GM18867 (cell line): ENCODE data around the gene ACBD5.
"Not testable (repeated sequence)": the region's sequence is repeated elsewhere in the genome, so short reads cannot be mapped to it uniquely, and the experiment has no call there.

Experiments
- ATAC-seq: cut with Tn5 transposase; IDR thresholded peaks from one replicate; pipeline ENCODE4 v1.9.1; 2021; ENCODE audit warnings: mild to moderate bottlenecking, moderate library complexity; ENCODE audit not compliant: unreplicated experiment

Gene ACBD5, protein sequence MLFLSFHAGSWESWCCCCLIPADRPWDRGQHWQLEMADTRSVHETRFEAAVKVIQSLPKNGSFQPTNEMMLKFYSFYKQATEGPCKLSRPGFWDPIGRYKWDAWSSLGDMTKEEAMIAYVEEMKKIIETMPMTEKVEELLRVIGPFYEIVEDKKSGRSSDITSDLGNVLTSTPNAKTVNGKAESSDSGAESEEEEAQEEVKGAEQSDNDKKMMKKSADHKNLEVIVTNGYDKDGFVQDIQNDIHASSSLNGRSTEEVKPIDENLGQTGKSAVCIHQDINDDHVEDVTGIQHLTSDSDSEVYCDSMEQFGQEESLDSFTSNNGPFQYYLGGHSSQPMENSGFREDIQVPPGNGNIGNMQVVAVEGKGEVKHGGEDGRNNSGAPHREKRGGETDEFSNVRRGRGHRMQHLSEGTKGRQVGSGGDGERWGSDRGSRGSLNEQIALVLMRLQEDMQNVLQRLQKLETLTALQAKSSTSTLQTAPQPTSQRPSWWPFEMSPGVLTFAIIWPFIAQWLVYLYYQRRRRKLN

DNA sequence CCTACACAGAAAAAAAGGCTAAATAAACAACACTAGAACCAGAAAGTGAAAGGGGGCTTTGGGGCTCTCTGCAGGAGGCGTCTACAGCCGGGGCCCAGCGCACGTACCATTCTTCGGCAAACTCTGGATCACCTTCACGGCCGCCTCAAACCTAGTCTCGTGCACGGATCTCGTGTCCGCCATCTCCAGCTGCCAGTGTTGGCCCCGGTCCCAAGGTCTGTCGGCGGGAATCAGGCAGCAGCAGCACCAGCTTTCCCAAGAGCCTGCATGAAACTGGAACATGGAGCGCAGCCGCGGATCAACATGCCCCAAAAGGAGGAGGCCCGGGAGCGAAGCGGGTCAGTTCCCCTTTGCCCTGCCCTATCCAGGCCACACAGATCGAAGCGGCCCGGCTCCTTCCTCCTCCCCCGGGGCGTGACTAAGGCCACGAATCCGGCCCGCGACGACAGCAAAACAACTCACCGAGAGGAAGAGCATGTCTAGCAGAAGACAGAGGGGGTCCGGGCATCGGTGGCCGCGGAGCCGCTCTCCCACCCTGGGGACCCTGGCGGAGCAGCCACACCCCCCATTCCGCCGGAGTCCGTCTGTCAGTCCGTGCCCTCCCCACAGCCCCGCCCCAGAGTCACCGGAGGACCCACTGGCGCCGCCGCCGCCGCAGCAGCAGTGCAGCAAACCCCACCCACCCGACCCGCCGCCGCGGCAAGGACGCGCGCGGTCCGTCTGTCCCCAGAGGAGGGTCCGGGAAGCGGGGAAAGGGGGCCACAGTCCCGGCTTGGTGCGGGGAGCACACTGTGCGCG lies at the start of gene ACBD5:
TSS of gene ACBD5 (minus strand) at position 586 of the 798 bp plus-strand sequence. CDS start at position 477, 109 bp downstream.
- peak; percentile 55 for ATAC-seq

DNA sequence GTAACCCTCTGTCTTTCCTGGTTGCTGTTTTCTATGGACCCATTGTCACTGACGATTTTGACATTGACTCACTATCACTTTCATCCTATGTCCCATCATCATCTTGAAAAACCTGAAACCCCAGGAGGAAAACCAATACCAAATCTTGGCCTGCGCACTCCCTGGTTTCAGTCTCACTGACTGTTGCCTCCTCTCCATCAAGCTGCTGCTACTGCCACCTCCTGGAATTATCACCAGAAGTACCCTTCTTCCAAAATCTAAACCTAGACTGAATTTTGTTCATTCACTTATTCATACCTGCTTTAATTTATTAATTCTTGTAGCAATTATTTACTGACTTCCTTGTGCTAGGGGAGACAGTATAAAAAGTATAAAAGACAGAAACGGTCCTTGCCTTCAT lies 44.5 kb upstream of the ACBD5 start:
- no peak for ATAC-seq

DNA sequence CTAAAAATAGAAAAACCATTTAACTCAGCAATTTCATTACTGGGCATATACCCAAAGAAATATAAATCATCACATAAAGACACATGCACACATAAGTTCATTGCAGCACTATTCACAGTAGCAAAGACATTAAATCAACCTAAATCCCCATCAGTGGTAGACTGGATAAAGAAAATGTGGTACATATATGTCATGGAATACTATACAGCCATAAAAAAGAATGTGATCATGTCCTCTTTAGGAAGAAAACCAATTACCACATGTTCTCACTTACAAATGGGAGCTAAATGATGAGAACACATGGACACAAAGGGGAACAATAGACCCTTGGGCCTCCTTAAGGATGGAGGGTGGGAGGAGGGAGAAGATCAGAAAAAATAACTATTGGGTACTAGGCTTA lies 36.0 kb upstream of the ACBD5 start:
- ATAC-seq: no peak

DNA sequence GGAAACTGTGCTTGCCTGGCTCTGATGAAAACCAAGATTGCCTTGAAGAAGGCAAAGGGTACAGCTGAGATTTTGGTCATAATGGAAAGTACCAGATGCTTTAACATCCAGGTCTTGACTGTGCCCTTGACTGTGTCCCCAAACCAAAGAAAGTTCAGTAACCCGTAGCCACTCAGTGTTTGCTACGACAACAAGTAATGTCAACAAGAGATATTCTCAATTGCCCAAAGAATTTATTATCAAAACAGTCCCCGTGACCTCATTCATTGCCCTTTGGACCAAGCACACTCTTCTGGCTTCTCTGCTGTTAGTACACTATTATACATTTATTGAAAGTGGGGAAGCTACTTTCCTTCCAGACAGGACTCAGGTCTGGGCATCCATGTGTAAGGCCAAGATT lies 25.4 kb upstream of the ACBD5 start:
- not testable (repeated sequence) for ATAC-seq

DNA sequence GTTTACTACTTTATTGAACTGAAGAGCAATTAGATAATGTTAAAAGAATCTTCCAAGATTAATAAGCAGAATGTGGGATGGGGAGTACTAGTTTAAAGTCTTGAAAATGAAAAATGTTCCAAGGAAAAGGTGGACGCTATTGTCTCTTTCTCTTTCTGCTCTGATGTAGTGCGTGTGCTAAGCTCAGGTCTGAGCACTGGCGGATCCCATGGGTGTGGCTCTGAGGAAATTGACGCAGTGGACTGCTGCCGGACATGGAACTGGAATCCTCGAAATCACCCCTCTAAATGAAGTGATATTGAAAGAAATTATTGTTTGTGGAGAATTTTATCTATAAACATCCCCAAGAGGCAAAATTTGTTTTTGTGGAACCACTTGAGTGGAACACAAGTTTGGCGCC lies 22.2 kb upstream of the ACBD5 start:
- ATAC-seq: not testable (repeated sequence)

DNA sequence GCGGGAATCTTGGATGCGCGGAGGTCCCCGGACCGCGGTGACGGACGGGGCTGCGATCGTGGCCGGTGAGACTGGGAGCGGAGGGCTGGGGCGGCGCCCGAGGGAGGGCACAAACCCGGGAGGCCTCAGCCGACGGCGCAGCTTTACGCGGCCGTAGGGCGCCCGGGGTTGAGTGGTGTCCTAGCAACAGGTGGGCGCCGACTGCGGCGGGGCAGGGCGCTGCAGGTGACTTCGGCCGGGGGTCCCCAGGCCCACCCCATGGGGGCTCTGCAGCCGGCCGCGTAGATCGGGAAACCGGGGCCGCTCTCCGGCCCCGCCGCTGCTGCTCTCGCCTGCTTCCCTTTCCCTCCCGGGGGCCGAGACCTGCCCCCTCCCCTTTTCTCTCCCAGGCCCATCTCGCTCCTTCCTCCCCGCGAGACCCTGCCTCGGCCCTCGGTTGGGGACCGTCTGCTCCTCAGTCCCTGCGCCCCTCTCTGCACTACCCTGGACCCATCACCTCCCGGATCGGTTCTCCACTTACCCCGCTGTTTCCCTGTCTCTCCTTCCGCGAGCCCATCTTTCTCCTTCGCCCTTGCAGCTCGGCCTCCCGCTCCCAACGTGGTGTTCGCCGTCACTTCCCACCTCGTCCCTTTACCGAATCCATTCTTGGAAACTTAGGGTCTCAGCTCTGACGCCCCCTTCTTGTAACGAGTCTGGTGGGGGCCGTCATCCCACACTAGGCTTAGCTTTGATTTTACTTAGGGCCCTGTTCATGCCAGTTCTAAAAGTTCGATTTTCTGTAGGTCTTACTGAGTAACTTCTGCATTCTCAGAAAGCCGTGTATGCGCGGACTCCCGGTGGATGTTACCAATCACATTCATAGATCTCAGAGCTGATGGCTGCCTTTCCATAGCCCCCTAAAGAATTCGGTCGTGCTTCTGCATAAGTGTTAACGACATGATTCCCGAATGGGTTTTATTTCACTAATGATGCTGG lies 18.5 kb upstream of the ACBD5 start:
- ATAC-seq: peak; percentile 68

DNA sequence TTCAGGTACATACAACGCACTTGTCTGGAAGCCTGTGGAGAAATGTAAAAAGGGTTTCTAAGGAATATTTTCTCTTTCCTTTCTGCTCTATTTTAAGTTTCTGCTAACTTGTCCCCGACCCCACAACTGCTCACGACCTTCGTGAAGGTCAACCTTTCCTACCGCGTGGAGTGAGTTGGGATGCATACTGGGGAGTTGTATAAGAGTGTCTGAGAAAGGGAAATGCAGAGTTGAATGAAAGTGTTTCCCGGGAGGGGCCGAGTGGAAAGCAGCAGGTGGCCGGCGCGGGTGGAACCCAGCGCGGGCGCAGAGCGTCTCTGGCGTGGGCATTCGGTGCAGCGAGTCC lies 17.9 kb upstream of the ACBD5 start:
- ATAC-seq: no peak

DNA sequence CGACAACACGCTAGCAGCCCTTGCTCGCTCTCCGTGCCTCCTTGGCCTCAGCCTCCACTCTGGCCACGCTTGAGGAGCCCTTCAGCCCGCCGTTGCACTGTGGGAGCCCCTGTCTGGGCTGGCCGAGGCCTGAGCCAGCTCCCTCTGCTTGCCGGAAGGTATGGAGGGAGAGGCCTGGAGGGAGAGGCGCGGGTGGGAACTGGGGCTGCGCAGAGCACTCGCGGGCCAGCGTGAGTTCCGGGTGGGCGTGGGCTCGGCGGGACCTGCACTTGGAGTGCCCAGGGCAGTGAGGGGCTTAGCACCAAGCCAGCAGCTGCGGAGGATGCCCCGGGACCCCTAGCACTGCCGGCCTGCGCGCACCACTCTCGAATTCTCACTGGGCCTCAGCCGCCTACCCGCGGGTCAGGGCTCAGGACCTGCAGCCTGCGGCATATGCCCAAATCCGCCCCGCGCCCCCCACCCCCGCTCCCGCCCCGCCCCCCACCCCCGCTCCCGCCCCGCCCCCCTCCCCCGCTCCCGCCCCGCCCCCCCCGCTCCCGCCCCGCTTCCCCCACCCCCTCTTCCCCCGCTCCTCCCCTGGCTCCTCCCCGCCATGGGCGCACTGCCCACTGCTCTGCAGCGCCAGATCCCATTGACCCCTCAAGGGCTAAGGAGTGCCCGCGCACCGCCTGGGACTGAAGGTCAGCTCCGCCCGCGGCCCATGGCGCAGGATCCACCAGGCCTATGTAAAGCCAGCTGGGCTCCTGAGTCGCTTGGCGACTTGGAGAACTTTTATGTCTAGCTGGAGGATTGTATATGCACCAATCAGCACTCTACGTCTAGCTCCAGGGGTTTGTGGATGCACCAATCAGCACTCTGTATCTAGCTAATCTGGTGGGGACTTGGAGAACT lies 15.9 kb upstream of the ACBD5 start:
- no peak for ATAC-seq

DNA sequence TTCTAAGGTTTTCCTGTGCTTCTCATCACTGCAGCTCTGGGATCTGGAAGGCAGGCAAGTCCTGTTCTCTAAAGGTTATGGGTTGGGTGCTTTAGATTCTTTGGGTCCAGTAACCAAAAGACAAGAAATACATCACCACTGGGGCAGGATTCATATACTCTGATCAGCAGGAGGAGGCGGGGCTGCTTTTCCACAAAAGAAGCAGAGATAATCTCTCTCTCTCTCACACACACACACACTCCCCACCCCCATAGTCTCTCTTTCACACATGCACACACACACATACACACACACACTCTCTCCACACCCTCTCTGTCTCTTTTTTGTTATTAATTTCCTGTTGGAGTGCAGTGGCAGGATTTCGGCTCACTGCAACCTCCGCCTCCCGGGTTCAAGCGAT lies 13.0 kb upstream of the ACBD5 start:
- ATAC-seq: no peak

DNA sequence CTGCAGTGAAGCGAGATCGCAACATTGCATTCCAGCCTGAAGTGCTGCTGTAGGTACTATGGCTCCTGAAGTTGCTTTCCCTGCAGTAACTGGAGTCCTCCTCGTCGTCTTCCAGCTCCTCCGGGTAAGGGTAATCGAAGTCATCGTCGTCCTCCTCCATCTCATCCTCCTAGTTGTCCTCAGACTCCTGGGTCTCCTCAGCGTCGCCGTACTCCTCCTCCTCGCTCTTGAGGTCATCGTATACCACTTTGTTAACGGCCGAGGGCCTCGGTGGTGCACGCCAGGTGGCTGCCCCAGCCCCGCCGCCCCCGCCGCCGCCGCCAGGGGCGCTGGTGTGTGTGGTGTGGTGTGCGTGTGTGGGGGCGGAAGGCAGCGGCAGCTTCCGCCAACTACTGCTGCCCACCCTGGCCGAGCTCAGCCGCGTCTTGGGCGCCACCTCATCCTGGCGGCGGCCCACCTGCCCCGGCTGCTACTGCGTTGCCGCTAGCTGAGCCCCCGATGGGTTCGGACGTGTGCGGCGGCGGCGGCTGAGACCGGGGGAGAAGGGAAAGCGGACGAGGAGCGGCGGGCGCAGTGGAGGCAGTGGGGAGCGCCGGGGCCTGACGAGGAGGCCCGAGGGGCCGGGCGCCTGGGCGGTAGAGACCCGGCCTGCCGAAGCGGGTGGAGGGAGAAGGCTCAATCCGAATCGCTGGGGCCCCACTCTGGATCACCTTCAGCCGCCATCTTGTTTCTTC lies 11.8 kb upstream of the ACBD5 start:
- ATAC-seq: peak; percentile 100

DNA sequence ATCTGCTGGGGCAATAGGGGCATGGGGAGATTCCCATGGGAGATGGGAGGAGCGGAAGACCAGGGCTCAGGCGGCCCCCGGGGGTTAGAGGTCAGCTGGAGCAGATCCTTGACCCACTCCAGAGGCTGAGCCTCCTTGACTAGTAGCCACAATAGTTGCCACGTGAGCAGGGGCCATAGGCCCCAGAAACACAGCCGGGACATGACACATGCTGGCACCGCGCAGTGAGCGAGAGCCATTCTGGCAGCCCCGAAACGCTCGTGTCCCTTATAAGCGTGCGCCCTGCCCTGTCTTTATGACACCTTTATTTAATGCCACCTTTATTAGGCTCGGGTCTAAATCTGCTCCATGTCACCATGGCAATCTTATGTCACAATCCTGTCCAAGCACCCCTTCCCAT lies 11.0 kb upstream of the ACBD5 start:
- ATAC-seq: no peak

DNA sequence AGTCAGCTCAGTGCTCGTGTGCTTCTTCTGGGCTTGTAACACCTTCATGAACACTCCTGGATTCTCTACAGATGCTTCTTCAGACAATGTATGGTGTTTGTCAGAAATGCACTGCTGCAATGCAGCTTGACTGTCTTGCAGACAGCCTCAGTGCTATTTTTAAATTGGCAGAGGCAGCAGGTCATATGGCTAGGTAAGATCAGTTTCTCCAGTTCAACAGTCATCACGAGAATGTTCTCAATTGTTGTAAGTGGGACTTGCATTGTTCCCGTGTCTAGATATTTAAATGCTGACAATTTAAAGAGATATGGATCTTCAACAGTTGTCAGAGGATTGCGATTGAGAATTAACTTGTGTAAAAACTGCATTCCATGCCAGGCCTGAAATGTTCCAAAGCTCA lies 7.6 kb upstream of the ACBD5 start:
- no peak for ATAC-seq

DNA sequence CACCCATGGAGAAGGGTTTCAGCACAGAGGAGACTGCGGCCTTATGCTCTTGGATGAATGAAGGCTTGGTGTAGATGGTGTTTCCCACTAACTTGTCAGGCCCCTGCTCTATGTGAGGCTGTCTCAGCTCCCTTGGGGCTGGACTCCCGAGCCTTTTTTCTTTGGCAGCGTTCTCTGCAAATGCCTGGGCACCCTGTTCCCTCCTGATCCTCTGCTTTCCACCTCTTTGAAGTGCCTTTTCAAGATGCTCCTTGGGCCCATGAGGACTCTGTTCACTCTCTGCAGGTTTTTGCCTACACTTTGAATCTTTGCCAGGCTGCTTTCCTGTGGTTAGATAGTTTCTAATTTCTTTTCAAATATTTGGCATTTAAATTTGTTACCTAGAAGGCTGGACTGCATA lies 6.8 kb upstream of the ACBD5 start:
- ATAC-seq: no peak

DNA sequence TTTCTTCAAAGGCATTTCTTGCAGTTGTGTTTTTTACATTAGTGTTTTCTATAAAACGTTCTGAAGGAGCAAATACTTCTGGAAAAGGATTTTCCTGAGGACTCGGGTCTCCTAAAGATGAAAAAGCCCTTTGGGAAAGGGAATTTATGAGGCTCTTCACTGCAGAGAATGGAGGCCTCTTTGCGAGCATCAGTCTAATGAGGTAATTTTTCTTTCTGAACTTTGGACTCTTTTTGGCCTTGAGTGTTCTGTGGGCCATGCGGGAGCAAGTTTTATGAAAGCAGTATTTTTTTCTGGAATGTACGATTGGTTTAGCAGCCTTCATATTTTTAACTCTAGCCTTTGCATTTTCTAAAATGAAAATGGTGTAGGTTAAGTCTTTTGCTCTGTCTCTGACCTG lies 6.4 kb upstream of the ACBD5 start:
- no peak for ATAC-seq

DNA sequence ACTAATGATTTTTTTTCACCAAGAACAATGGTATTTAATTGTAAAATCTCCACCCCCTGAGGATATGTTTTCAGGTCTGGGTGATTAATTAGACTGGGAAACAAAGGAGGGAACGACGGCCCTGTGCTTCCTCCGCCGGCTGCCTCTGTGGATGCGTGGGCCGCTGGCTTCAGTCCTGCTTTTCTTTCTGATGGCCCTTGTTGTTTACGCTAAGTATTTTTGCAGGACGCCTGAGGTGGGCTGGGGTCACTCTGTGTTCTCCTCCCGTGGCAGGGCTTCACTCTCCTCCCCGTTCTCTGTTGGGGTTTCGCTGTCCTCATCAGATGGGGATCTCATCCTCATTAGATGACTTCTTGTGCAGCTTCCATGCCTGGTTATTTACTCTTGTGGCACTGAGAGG lies 5.2 kb upstream of the ACBD5 start:
- ATAC-seq: no peak

DNA sequence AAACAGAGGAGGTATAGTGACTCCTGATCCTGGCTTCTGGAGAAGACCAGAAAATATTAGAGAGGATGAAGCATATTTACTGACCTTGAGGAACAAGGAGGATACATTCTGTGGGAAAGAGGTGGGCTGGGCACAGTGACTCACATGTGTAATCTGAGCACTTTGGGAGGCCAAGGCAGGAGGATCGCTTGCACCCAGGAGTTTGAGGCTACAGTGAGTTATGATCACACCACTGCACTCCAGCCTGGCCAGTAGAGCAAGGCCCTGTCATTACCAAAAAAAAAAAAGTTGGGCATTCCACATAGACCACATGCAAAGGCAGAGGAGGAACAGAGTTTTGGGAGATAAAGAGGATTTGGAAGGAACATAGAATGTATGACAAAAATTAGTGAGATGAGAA lies 4.4 kb upstream of the ACBD5 start:
- ATAC-seq: no peak

DNA sequence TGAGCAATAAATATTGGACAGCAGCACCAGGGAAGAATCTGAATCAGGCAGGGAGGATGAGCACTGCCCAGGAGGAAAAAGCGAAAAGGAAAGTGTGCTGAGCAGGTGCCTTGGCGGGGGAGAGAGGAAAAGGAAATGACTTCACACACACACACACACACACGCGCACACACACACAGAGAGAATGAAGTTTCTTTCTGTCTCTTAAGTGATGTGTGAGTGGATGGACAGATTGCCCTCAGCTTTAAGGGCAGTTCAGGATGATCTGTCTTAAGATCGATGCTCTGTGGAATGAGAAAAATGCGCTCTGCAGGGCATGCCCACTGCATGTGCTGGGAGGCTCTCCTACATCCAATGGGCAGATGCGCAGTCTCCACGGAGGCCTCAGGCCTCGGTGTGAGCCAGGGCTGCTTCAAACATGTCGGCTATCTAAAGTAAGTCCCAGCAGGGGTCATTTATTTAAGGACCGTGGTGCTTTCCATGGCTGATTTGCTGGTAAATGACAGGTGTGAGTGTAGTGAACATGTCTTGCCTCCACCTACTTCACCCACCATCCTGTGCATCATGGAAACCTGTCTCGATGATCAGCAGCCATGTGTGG lies 2.5 kb upstream of the ACBD5 start:
- ATAC-seq: peak; percentile 29

DNA sequence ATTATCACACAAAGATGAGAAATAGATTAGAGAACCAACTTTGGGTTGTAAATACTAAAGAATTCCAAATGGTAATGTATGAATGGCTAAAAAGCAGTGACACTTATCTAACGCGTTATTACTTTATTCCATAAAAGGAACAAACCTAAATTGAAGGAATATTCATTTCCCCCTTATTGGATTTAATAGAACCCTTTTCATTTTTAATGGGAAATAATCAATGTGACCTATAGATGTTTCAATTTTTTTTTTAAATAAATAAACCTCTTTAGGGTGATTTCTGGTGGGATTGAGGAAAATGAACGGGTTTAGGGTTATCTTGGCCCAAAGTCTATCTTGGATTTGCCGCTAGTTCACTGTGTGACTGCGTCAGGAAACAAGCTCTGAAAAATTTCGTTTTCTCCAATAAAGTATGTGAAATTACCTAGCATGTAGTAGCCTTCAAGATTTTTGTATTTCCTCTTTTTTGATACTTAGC lies 1.9 kb upstream of the ACBD5 start:
- ATAC-seq: no peak
